H1 (cell line): ENCODE results near the gene TAF3. TPM values are rescaled to one million over a fixed set of nuclear protein-coding genes. Genes with fewer than 3 reads are reported as not detected.

Experiments
- CTCF ChIA-PET: fragments of 300-600 bp; sonication (Branson Sonifier 250); formaldehyde crosslinking; loops from one replicate; lab custom pipeline; 2021; ENCODE audit not compliant: partially characterized antibody; lab: Charles Lee
- POLR2A ChIA-PET: fragments of 300-600 bp; sonication (Branson Sonifier 250); formaldehyde crosslinking; loops from one replicate; lab custom pipeline; 2021; ENCODE audit warnings: inconsistent platforms; ENCODE audit not compliant: partially characterized antibody; lab: Charles Lee
- DNase-seq, 2 experiments: peaks; one replicate each; pipeline versions ENCODE4 v3.0.0 to v3.0.0-alpha.2; 2010 to 2022; ENCODE audit warnings: low spot score in 2 of 2, low read depth in 1 of 2, mixed read lengths in 1 of 2
- FAIRE-seq: peaks from 2 replicates; lab custom pipeline; 2011; peaks lifted over from hg19 to GRCh38; lab: Jason Lieb, UNC
- H2AFZ ChIP-seq: 2 replicates; pipeline ENCODE4 v1.8.1; 2012; ENCODE audit warnings: low read length, inconsistent platforms
- H2AK5ac ChIP-seq: 2 replicates; pipeline ENCODE4 v1.6.1; 2013; ENCODE audit warnings: low read depth, low read length
- H2BK120ac ChIP-seq: replicated peaks from 2 replicates; pipeline ENCODE3; 2013; ENCODE audit warnings: low read depth, low read length, inconsistent platforms
- H2BK12ac ChIP-seq: 2 replicates; pipeline ENCODE4 v1.6.1; 2013; ENCODE audit warnings: low read depth, low read length
- H2BK15ac ChIP-seq: 2 replicates; pipeline ENCODE4 v1.6.1; 2013; ENCODE audit warnings: low read length
- H2BK20ac ChIP-seq: 2 replicates; pipeline ENCODE4 v1.6.1; 2013; ENCODE audit warnings: low read length
- H2BK5ac ChIP-seq: 2 replicates; pipeline ENCODE4 v1.6.1; 2013; ENCODE audit warnings: low read depth, low read length
- H3K14ac ChIP-seq: 2 replicates; pipeline ENCODE4 v1.6.1; 2013; ENCODE audit warnings: inconsistent platforms; ENCODE audit not compliant: insufficient read length
- H3K18ac ChIP-seq: 2 replicates; pipeline ENCODE4 v1.6.1; 2013; ENCODE audit warnings: low read length; ENCODE audit errors: extremely low read depth
- H3K23ac ChIP-seq: 2 replicates; pipeline ENCODE4 v1.6.1; 2013; ENCODE audit warnings: inconsistent platforms; ENCODE audit not compliant: insufficient read length
- H3K23me2 ChIP-seq: 2 replicates; pipeline ENCODE4 v1.6.1; 2013; ENCODE audit warnings: low read depth, low read length
- H3K27ac ChIP-seq: 2 replicates; pipeline ENCODE4 v1.6.1; 2011; ENCODE audit warnings: low read depth, low read length, inconsistent platforms
- H3K27me3 ChIP-seq, 4 experiments: replicated peaks in 1 of 4; 1 replicate in 1 of 4; 2 replicates in 3 of 4; pipeline versions ENCODE4 v1.6.1 to v1.8.1; 2011 to 2013; ENCODE audit warnings: low read length in 3 of 4, mild to moderate bottlenecking in 3 of 4, inconsistent platforms in 2 of 4, mixed read lengths in 2 of 4, moderate library complexity in 1 of 4; ENCODE audit not compliant: control insufficient read depth in 3 of 4, insufficient read depth in 3 of 4; ENCODE audit errors: extremely low read depth in 1 of 4
- H3K36me3 ChIP-seq, 4 experiments: 2 replicates each; pipeline versions ENCODE4 v1.6.1 to v1.8.1; 2011 to 2013; ENCODE audit warnings: mild to moderate bottlenecking in 4 of 4, low read length in 3 of 4, moderate library complexity in 2 of 4, control low read depth in 1 of 4, inconsistent platforms in 1 of 4; ENCODE audit not compliant: insufficient read depth in 4 of 4, control insufficient read depth in 2 of 4
- H3K4ac ChIP-seq: replicated peaks from 2 replicates; pipeline ENCODE3; 2013; ENCODE audit warnings: low read length, low read depth, mixed read lengths, inconsistent platforms; ENCODE audit not compliant: insufficient read length
- H3K4me1 ChIP-seq, 4 experiments: replicated peaks in 1 of 4; 1 replicate in 1 of 4; 2 replicates in 3 of 4; pipeline versions ENCODE4 v1.6.1 to v1.8.1; 2011 to 2013; ENCODE audit warnings: low read length in 3 of 4, inconsistent platforms in 2 of 4, mixed read lengths in 1 of 4; ENCODE audit not compliant: insufficient read depth in 4 of 4, control insufficient read depth in 3 of 4
- H3K4me2 ChIP-seq, 2 experiments: 2 replicates each; pipeline versions ENCODE4 v1.6.1 to v1.8.1; 2011 to 2013; ENCODE audit warnings: low read depth in 2 of 2, low read length in 2 of 2, control low read depth in 1 of 2, inconsistent platforms in 1 of 2, mild to moderate bottlenecking in 1 of 2; ENCODE audit not compliant: insufficient read depth in 1 of 2
- H3K4me3 ChIP-seq, 4 experiments: fragments of 200-600, 300-600 bp in 1 of 4; sonication (generic), shearing (Covaris generic), sonication (Bioruptor Twin) in 1 of 4; 2 replicates each; pipeline versions ENCODE4 v1.5.1 to v1.8.1; 2011 to 2016; ENCODE audit warnings: low read length in 4 of 4, low read depth in 3 of 4, control low read depth in 2 of 4, inconsistent platforms in 2 of 4, mild to moderate bottlenecking in 2 of 4, mixed read lengths in 1 of 4, moderate library complexity in 1 of 4; ENCODE audit not compliant: insufficient read depth in 2 of 4; ENCODE audit errors: extremely low read depth in 1 of 4
- H3K56ac ChIP-seq: replicated peaks from 2 replicates; pipeline ENCODE3; 2013; ENCODE audit warnings: low read depth, mild to moderate bottlenecking, mixed read lengths, low read length, inconsistent platforms; ENCODE audit not compliant: insufficient read length
- H3K79me1 ChIP-seq: 2 replicates; pipeline ENCODE4 v1.6.1; 2013; ENCODE audit warnings: low read depth, low read length, control low read depth
- H3K79me2 ChIP-seq, 2 experiments: 2 replicates each; pipeline versions ENCODE4 v1.6.1 to v1.8.1; 2012 to 2013; ENCODE audit warnings: low read length in 2 of 2, mild to moderate bottlenecking in 2 of 2, inconsistent platforms in 1 of 2; ENCODE audit not compliant: insufficient read depth in 2 of 2, control insufficient read depth in 1 of 2
- H3K9ac ChIP-seq, 4 experiments: replicated peaks in 1 of 4; 1 replicate in 1 of 4; 2 replicates in 3 of 4; pipeline versions ENCODE4 v1.6.1 to v1.8.1; 2011 to 2013; ENCODE audit warnings: low read depth in 3 of 4, low read length in 3 of 4, control low read depth in 2 of 4, mild to moderate bottlenecking in 2 of 4, moderate library complexity in 2 of 4, inconsistent platforms in 1 of 4; ENCODE audit errors: extremely low read depth in 1 of 4
- H3K9me3 ChIP-seq, 2 experiments: 2 replicates each; pipeline versions ENCODE4 v1.6.1 to v1.8.1; 2012 to 2013; ENCODE audit warnings: mild to moderate bottlenecking in 2 of 2, moderate library complexity in 2 of 2, control low read depth in 1 of 2, inconsistent platforms in 1 of 2, low read depth in 1 of 2, low read length in 1 of 2, mixed read lengths in 1 of 2; ENCODE audit not compliant: insufficient read depth in 2 of 2
- H4K20me1 ChIP-seq, 2 experiments: replicated peaks in 1 of 2; 2 replicates each; pipeline versions ENCODE3 to v1.8.1; 2011 to 2013; ENCODE audit warnings: inconsistent platforms in 2 of 2, low read length in 2 of 2, mild to moderate bottlenecking in 1 of 2; ENCODE audit not compliant: insufficient read depth in 2 of 2, control insufficient read depth in 1 of 2
- H4K5ac ChIP-seq: 2 replicates; pipeline ENCODE4 v1.6.1; 2013; ENCODE audit warnings: low read length, low read depth, mixed read lengths, inconsistent platforms; ENCODE audit not compliant: insufficient read length
- H4K8ac ChIP-seq: 2 replicates; pipeline ENCODE4 v1.8.0; 2013; ENCODE audit warnings: mild to moderate bottlenecking, moderate library complexity, low read length, inconsistent platforms; ENCODE audit not compliant: insufficient read depth; ENCODE audit errors: extremely low read depth
- H4K91ac ChIP-seq: replicated peaks from 2 replicates; pipeline ENCODE3; 2013; ENCODE audit warnings: low read length, mixed read lengths, inconsistent platforms; ENCODE audit not compliant: insufficient read length
- EP300 ChIP-seq, 2 experiments: IDR thresholded peaks; 1 replicate in 1 of 2; 2 replicates in 1 of 2; pipeline ENCODE4 v1.6.1; 2011 to 2012; ENCODE audit warnings: low read depth in 2 of 2, low read length in 2 of 2, mild to moderate bottlenecking in 2 of 2, borderline replicate concordance in 1 of 2, inconsistent platforms in 1 of 2, moderate library complexity in 1 of 2
- TAF1 ChIP-seq: IDR thresholded peaks from 2 replicates; pipeline ENCODE4 v1.6.1; 2011; ENCODE audit warnings: mild to moderate bottlenecking, low read depth, low read length
- polyA plus RNA-seq, 7 experiments: library from polyadenylated mRNA; depleted of rRNA in 3 of 7; stranded (reverse) in 5 of 7; unstranded in 2 of 7; fragments of >200 nt in 5 of 7; fragments of 200-250 nt in 2 of 7; gene quantifications; 1 replicate in 5 of 7; 2 replicates in 1 of 7; 4 replicates in 1 of 7; pipeline versions ENCODE4 v1.2.1 to v1.2.3, GENCODE V29; 2011 to 2013; ENCODE audit warnings: missing spikeins in 2 of 7, mixed read lengths in 2 of 7
- total RNA-seq: library from RNA; stranded (reverse); fragmentation: NEBNext Ultra II Directional; extraction: Animal tissue kit (Norgen Biotek cat#: 25700); gene quantifications from 2 replicates; pipeline ENCODE4 v1.2.1, GENCODE V29; 2021

Gene TAF3
- total and polyA plus RNA-seq, 2 of the 8 experiments (the other 6 are each of a cell fraction or from before 2014, with no cell fraction given) = 1.5 to 11.2 TPM

GRCh38 chr10:7892146-7892545 lies 73.8 kb downstream of the TAF3 start:
- FAIRE-seq (no peak), DNase-seq (no peak)
- ChIA-PET POLR2A (no interaction called here), CTCF (no interaction called here)
- peaks cover 0 to 3% (median 2%) of the 10 kb centered on the region in 4 experiments; a peak in 2 of 7 replicates for H3K4me1 ChIP-seq
- no peak overlapping the region for H2BK12ac ChIP-seq
- H3K18ac ChIP-seq = no peak overlapping the region
- no peaks in the 10 kb centered on the region; the same call in 1 of the 2 replicates for H3K23me2 ChIP-seq
- no peak overlapping the region for H4K91ac ChIP-seq
- H3K9me3 ChIP-seq = no peaks in the 10 kb centered on the region
- H2BK15ac ChIP-seq = no peak overlapping the region
- H2AK5ac ChIP-seq = no peak overlapping the region
- no peak overlapping the region for H4K8ac ChIP-seq
- H3K36me3 ChIP-seq = no peaks in the 10 kb centered on the region
- peaks cover 2% of the 10 kb centered on the region; the same call in 1 of the 2 replicates for H3K79me1 ChIP-seq
- no peak overlapping the region for H3K9ac ChIP-seq
- no peak overlapping the region for H3K4me2 ChIP-seq
- no peak overlapping the region for H2BK120ac ChIP-seq
- H2AFZ ChIP-seq = no peak overlapping the region
- H2BK5ac ChIP-seq = no peak overlapping the region
- H3K14ac ChIP-seq = no peak overlapping the region
- no peak overlapping the region for H4K5ac ChIP-seq
- H3K4ac ChIP-seq = no peak overlapping the region
- H2BK20ac ChIP-seq = no peak overlapping the region
- peaks cover 2 to 11% of the 10 kb centered on the region in 2 experiments for H4K20me1 ChIP-seq
- no peak overlapping the region for H3K4me3 ChIP-seq
- H3K23ac ChIP-seq = no peak overlapping the region
- H3K79me2 ChIP-seq = no peaks in the 10 kb centered on the region
- no peak overlapping the region for H3K27ac ChIP-seq
- H3K56ac ChIP-seq = no peak overlapping the region
- TF ChIP-seq TAF1 (no peak), EP300 (IDR thresholded peaks at IDR 0.05; ENCODE audit: borderline replicate concordance in 1 of 2, low read depth in 2 of 2, low read length in 2 of 2) (no peak)
- no peaks in the 10 kb centered on the region; a peak in 1 of 7 replicates for H3K27me3 ChIP-seq
